ENCODE measurements around the gene EMCN. TPM values are rescaled to one million over a fixed set of nuclear protein-coding genes. Genes with fewer than 3 reads are reported as not detected.

EMCN gene
- total and polyA plus RNA-seq, 2 experiments from 2014 or later, result 0.28 to 1.1 TPM

GRCh38 chr4:100421361-100421978 is 96.4 kb downstream of the EMCN start:
- H3K27ac ChIP-seq, result no peak overlapping the region
- TF ChIP-seq, protein P1, sequence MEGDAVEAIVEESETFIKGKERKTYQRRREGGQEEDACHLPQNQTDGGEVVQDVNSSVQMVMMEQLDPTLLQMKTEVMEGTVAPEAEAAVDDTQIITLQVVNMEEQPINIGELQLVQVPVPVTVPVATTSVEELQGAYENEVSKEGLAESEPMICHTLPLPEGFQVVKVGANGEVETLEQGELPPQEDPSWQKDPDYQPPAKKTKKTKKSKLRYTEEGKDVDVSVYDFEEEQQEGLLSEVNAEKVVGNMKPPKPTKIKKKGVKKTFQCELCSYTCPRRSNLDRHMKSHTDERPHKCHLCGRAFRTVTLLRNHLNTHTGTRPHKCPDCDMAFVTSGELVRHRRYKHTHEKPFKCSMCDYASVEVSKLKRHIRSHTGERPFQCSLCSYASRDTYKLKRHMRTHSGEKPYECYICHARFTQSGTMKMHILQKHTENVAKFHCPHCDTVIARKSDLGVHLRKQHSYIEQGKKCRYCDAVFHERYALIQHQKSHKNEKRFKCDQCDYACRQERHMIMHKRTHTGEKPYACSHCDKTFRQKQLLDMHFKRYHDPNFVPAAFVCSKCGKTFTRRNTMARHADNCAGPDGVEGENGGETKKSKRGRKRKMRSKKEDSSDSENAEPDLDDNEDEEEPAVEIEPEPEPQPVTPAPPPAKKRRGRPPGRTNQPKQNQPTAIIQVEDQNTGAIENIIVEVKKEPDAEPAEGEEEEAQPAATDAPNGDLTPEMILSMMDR (IDR thresholded peaks at IDR 0.05; ENCODE audit: low read depth, low read length), result peak; percentile 52
- no peaks in the 10 kb centered on the region for H3K36me3 ChIP-seq
- no peaks in the 10 kb centered on the region for H3K9me3 ChIP-seq (ENCODE audit: low read depth)
- no peak overlapping the region for H3K4me3 ChIP-seq
- no peaks in the 10 kb centered on the region for H3K27me3 ChIP-seq
- H3K4me1 ChIP-seq (ENCODE audit: low read depth), result peaks cover 3% of the 10 kb centered on the region
- peak; percentile 11 to 57 for DNase-seq (ENCODE audit: low read depth in 1 of 2, low spot score in 1 of 2)

- Histone ChIP-seq H3K27me3 (no peaks in the 10 kb centered on the region), H3K9me3 (ENCODE audit: low read depth) (no peaks in the 10 kb centered on the region), H3K4me1 (ENCODE audit: low read depth) (peaks cover 3% of the 10 kb centered on the region), H3K27ac (no peak overlapping the region), H3K4me3 (no peak overlapping the region), H3K36me3 (no peaks in the 10 kb centered on the region)
- TF ChIP-seq, protein P1 (IDR thresholded peaks at IDR 0.05; ENCODE audit: low read depth, low read length), result no peak
- no peak for DNase-seq (ENCODE audit: low read depth in 1 of 2, low spot score in 1 of 2)
These were observed 97.3 kb downstream of the EMCN start for GRCh38 chr4:100420571-100420970.

DNA sequence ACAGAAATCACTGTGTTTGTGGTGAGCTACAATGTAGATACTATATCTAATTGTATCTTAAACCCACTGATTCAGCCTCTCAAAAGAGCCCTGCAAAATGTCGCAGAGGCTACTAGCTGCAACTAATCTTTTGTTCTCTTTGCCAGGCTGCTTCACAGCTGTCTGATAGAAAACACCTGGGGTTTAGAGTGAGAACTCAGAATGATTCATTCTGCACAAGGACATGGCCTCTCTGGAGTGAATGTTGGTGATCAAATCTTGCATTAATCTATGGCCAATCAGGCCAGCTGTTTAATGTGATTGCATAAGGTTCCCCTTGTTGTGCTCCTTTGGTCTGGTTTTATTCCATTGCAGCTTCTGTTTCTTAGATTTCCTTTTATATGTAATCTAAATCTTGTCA is 100.3 kb downstream of the EMCN start:
- Histone ChIP-seq H3K4me3 (no peak overlapping the region), H3K36me3 (no peaks in the 10 kb centered on the region), H3K9me3 (ENCODE audit: low read depth) (no peaks in the 10 kb centered on the region), H3K27ac (no peak overlapping the region), H3K27me3 (no peaks in the 10 kb centered on the region), H3K4me1 (ENCODE audit: low read depth) (peaks cover 3% of the 10 kb centered on the region)
- peak in 1 of 2 donors; percentile 68 for DNase-seq (ENCODE audit: low read depth in 1 of 2, low spot score in 1 of 2)
- TF ChIP-seq, protein P1 (IDR thresholded peaks at IDR 0.05; ENCODE audit: low read depth, low read length), result no peak

DNA sequence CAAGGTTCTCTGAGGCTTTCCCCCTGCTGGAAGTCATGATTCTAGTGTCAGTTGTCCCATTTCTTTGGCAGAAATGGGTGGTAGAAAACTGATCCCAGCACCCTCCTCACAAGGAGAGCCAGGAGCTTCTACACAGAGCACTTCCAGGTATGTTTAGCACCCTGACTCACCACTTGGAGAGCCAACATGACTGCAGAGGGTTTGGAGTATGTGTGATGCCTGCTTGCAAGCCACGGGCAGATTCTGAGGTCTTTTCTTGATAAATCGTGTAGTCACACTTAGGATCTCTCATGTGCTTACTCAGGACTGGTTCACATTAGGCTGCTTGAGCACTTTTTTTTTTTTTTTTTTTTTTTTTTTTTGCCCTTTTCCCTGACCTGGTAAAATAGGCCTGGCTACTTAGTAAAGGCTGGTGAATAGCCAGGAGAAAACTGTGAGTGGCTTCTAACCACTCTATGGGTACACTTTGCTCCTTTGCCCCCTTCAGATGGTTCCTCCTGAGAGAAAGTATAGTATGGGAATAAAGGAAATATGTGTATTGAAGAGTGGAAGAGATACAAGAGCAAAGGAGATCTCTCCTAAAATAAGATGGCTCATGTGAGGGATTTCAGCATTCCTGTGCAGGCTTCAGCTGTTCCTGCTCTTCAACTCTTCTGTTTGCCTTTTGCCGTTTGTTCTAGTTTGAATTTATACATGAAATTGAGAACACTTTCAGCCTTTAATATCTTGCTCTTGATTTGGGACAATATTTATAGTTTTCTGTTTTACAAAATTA is 103.6 kb downstream of the EMCN start:
- no peaks in the 10 kb centered on the region for H3K9me3 ChIP-seq (ENCODE audit: low read depth)
- no peak overlapping the region for H3K4me3 ChIP-seq
- DNase-seq (ENCODE audit: low read depth in 1 of 2, low spot score in 1 of 2), result no peak
- H3K36me3 ChIP-seq, result no peaks in the 10 kb centered on the region
- no peak overlapping the region for H3K27ac ChIP-seq
- H3K27me3 ChIP-seq, result no peaks in the 10 kb centered on the region
- H3K4me1 ChIP-seq (ENCODE audit: low read depth), result peaks cover 3% of the 10 kb centered on the region
- TF ChIP-seq, protein P1 (IDR thresholded peaks at IDR 0.05; ENCODE audit: low read depth, low read length), result no peak

DNA sequence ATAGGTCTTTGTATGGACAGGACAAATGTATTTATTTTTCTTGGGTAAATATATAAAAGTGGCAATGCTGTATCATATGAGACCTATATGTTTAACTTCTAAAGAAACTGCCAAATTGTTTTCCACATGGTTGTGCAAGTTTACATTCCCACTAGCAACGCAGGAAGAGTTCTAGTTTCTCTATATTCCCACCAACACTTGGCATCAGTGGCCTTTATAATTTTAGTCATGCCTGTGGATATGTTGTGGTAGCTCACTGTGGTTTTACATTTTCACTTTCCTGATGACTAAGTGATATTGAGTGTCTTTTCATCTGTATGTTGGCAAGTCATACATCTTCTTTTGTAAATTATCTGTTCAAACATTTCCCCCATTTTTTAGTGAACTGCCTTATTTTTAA is 126.0 kb downstream of the EMCN start:
- peak in 1 of 2 donors; percentile 80 for DNase-seq (ENCODE audit: low read depth in 1 of 2, low spot score in 1 of 2)
- no peaks in the 10 kb centered on the region for H3K4me1 ChIP-seq (ENCODE audit: low read depth)
- H3K27me3 ChIP-seq, result no peaks in the 10 kb centered on the region
- TF ChIP-seq, protein P1 (IDR thresholded peaks at IDR 0.05; ENCODE audit: low read depth, low read length), result no peak
- H3K27ac ChIP-seq, result no peak overlapping the region
- no peak overlapping the region for H3K4me3 ChIP-seq
- no peaks in the 10 kb centered on the region for H3K9me3 ChIP-seq (ENCODE audit: low read depth)
- no peaks in the 10 kb centered on the region for H3K36me3 ChIP-seq

Measured in cardiac muscle cell (in vitro differentiated cells and primary cell).